Parathyroid adenoma (tissue), 2 donors: ENCODE measurements around the gene TIAM2.

ENCODE experiments used
- H2AFZ ChIP-seq: fragments of 300-600 bp; sonication (generic); one replicate; pipeline ENCODE4 v1.7.0; 2017; ENCODE audit warnings: antibody characterized with exemption, mild to moderate bottlenecking
- H3K27ac ChIP-seq: fragments of 300-600 bp; sonication (generic); one replicate; pipeline ENCODE4 v1.7.0; 2017
- H3K27me3 ChIP-seq: fragments of 300-600 bp; sonication (generic); one replicate; pipeline ENCODE4 v1.7.0; 2017; ENCODE audit warnings: low read length; ENCODE audit not compliant: control insufficient read depth, insufficient read depth
- H3K36me3 ChIP-seq: fragments of 300-600 bp; sonication (generic); one replicate; pipeline ENCODE4 v1.7.0; 2017; ENCODE audit warnings: low read length; ENCODE audit not compliant: control insufficient read depth, insufficient read depth
- H3K4me1 ChIP-seq: fragments of 300-600 bp; sonication (generic); one replicate; pipeline ENCODE4 v1.7.0; 2017; ENCODE audit warnings: control low read depth
- H3K4me2 ChIP-seq: fragments of 300-600 bp; sonication (generic); one replicate; pipeline ENCODE4 v1.7.0; 2017; ENCODE audit warnings: low read length
- H3K4me3 ChIP-seq: fragments of 300-600 bp; sonication (generic); one replicate; pipeline ENCODE4 v1.7.0; 2017; ENCODE audit warnings: low read depth, low read length
- H3K79me2 ChIP-seq: fragments of 300-600 bp; sonication (generic); one replicate; pipeline ENCODE4 v1.7.0; 2017; ENCODE audit warnings: control low read depth
- H3K9ac ChIP-seq: fragments of 300-600 bp; sonication (generic); one replicate; pipeline ENCODE4 v1.7.0; 2017; ENCODE audit warnings: mild to moderate bottlenecking
- H3K9me3 ChIP-seq: fragments of 300-600 bp; sonication (generic); one replicate; pipeline ENCODE4 v1.7.0; 2017; ENCODE audit warnings: low read length; ENCODE audit not compliant: control insufficient read depth
- CTCF ChIP-seq: fragments of 300-600 bp; sonication (generic); IDR thresholded peaks from one replicate; pipeline ENCODE4 v1.7.0; 2017; ENCODE audit warnings: antibody characterized with exemption, mild to moderate bottlenecking
- donor health status: primary hyperparathyroidism.

Gene TIAM2

GRCh38 chr6:155146205-155146604, 151.1 kb downstream of the TIAM2 start:
- H2AFZ ChIP-seq = no peak overlapping the region
- H3K9me3 ChIP-seq = no peaks in the 10 kb centered on the region
- TF ChIP-seq CTCF = no peak
- H3K36me3 ChIP-seq = no peaks in the 10 kb centered on the region
- no peak overlapping the region for H3K27ac ChIP-seq
- no peak overlapping the region for H3K4me3 ChIP-seq
- H3K9ac ChIP-seq = no peak overlapping the region
- H3K4me1 ChIP-seq = no peaks in the 10 kb centered on the region
- H3K4me2 ChIP-seq = no peak overlapping the region
- no peaks in the 10 kb centered on the region for H3K27me3 ChIP-seq
- no peaks in the 10 kb centered on the region for H3K79me2 ChIP-seq

DNA sequence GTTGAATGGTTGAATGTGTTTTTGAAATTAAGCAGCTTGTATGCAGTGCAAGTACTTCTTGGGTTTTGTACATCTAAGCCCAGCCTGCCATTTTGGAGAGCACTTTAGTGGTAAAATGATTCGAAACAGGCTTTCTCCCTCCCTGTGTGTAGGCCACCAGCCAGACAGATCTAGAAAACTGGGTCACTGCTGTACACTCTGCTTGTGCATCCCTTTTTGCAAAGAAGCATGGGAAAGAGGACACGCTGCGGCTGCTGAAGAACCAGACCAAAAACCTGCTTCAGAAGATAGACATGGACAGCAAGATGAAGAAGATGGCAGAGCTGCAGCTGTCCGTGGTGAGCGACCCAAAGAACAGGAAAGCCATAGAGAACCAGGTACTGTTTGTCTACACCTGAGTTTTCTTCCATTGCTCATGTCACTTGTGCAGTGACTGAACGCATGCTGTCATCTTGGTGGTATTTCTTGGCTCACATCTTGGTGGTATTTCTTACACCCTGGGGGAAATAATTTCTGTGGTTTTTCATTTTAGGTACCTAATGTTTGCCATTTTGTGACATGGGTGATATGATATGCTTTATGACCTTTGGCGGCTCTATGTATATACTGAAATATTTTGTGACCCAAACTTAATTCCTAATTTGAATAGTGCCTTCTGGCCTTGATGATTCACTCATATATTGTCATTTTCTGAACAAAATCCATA, 153.0 kb downstream of the TIAM2 start:
- no peaks in the 10 kb centered on the region for H3K79me2 ChIP-seq

DNA sequence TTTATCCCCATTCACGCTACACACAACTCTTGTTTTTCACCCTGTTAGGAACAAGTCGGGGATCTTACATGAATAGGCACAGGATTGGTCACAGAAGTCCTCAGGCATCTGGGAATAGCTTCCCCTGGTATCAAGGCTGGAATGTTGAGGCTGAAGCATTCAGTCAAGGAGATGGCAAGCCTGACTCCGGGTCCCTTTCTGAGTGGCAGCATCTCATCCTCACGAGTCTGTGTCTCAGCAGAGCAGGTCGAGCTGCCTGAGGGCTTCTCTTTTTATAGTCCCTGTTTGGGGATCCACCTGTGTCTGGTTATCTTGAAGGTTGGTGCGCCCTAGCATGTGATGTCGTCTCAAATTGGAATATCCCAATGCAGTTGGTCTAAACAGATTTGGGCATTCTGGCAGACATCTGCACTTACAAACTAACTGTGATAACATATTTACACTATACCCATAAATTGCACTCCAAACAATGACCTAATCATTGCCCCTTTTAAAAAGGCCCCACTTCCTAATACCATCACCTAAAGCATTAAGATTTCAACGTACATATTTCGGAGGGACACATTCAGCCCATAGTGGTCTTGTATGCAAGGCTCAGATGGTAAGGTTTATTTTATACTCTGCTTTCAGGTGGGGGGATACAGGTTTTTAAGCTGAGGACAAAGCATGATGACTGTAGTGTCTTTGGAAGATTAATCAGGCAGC, 156.0 kb downstream of the TIAM2 start:
- Histone ChIP-seq H2AFZ (no peak overlapping the region), H3K36me3 (no peaks in the 10 kb centered on the region), H3K9me3 (no peaks in the 10 kb centered on the region), H3K27me3 (no peaks in the 10 kb centered on the region), H3K4me3 (no peak overlapping the region), H3K27ac (no peak overlapping the region), H3K79me2 (no peaks in the 10 kb centered on the region), H3K9ac (no peak overlapping the region), H3K4me1 (no peaks in the 10 kb centered on the region), H3K4me2 (no peak overlapping the region)
- TF ChIP-seq CTCF = no peak

More for the DNA sequence above, 153.0 kb downstream of the TIAM2 start:
- Histone ChIP-seq H3K9me3 (no peaks in the 10 kb centered on the region), H3K9ac (no peak overlapping the region), H3K36me3 (no peaks in the 10 kb centered on the region), H3K27ac (no peak overlapping the region), H3K4me2 (no peak overlapping the region), H3K4me1 (no peaks in the 10 kb centered on the region), H3K4me3 (no peak overlapping the region), H2AFZ (no peak overlapping the region), H3K27me3 (no peaks in the 10 kb centered on the region)
- no peak for TF ChIP-seq CTCF

DNA sequence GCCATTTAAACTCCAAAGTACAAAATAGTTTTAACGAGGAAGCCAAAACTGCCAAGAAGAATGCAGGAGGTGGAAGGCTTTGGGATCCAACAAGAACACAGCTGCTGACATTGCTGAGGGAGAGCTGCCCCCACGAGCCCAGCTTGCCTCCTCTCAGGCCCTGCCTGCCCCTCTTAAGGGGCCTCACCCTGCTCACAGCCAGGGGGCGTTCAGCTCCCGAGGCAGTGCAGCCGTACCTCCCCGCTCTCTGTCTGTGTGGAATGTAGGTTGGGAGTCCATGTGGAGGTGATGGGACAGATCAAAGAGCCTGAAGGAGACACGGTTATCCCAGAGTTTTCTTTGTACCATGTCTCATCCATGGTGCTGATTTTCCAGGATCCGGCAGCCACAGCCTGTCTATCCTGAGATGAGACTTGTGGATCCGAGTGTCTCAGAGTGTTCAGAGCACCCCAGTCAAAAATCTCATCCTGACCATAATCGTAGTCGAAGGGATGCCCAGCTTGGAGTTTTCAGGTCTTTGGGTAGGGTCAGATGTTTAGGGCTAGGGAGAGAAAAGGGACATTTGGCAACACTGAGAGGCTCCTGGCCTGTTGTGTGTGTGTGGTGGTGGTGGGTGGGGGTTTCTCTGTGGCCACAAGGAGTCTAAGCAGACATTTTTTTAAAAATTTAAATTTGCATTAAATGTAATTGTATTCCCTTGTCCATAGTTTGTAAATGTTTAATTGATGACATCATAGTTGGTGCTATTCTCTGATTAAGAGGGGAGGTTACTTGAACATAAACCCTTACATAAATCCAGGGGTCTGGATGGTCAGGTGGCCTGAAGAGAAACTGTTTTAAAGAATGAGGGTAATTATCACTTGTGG, 157.3 kb downstream of the TIAM2 start:
- Histone ChIP-seq H3K9me3 (no peaks in the 10 kb centered on the region), H3K27me3 (no peaks in the 10 kb centered on the region), H3K4me1 (no peaks in the 10 kb centered on the region), H3K27ac (no peak overlapping the region), H3K4me2 (no peak overlapping the region), H3K4me3 (no peak overlapping the region), H2AFZ (no peak overlapping the region), H3K79me2 (no peaks in the 10 kb centered on the region), H3K36me3 (no peaks in the 10 kb centered on the region), H3K9ac (no peak overlapping the region)
- no peak for TF ChIP-seq CTCF
